Stimulated activated CD8-positive, alpha-beta memory T cell treated with anti-CD3 and anti-CD28 coated beads, Interleukin-15, amount 100 ng/mL, for 24 hours (primary cell): ENCODE measurements around the gene NEB.

ENCODE experiments used
- DNase-seq: peaks from one replicate; pipeline ENCODE4 v3.0.0-alpha.2; 2020; ENCODE audit warnings: low read depth

Gene NEB

GRCh38 chr2:151733771-151734672 is at the start of gene NEB:
Gene NEB, minus strand, starts transcription at chr2:151734476. Its CDS starts 1,320 bp downstream, at chr2:151733156.
- no peak for DNase-seq

GRCh38 chr2:151783133-151783520 is 48.9 kb upstream of the NEB start:
- no peak for DNase-seq

- DNase-seq = no peak
These were observed 48.3 kb upstream of the NEB start for GRCh38 chr2:151782378-151783132.

- no peak for DNase-seq
These were observed 47.4 kb upstream of the NEB start for GRCh38 chr2:151781642-151782041.

GRCh38 chr2:151780938-151781337 is 46.7 kb upstream of the NEB start:
- no peak for DNase-seq

GRCh38 chr2:151777935-151778334 is 43.7 kb upstream of the NEB start:
- DNase-seq = no peak

- no peak for DNase-seq
These were observed 43.2 kb upstream of the NEB start for GRCh38 chr2:151777487-151777886.

- DNase-seq = no peak
These were observed 42.1 kb upstream of the NEB start for GRCh38 chr2:151776367-151776766.

- DNase-seq = no peak
These were observed 40.9 kb upstream of the NEB start for GRCh38 chr2:151775057-151775740.

GRCh38 chr2:151774506-151774905 is 40.2 kb upstream of the NEB start:
- DNase-seq = no peak

- no peak for DNase-seq
These were observed 37.5 kb upstream of the NEB start for GRCh38 chr2:151771599-151772358.

- DNase-seq = no peak
These were observed 36.7 kb upstream of the NEB start for GRCh38 chr2:151770995-151771394.

- no peak for DNase-seq
These were observed 35.3 kb upstream of the NEB start for GRCh38 chr2:151769606-151770005.

- no peak for DNase-seq
These were observed 33.3 kb upstream of the NEB start for GRCh38 chr2:151767536-151767935.

- DNase-seq = no peak
These were observed 32.3 kb upstream of the NEB start for GRCh38 chr2:151766437-151767153.

GRCh38 chr2:151765760-151766410 is 31.6 kb upstream of the NEB start:
- DNase-seq = no peak

GRCh38 chr2:151762694-151763093 is 28.4 kb upstream of the NEB start:
- no peak for DNase-seq

- no peak for DNase-seq
These were observed 27.4 kb upstream of the NEB start for GRCh38 chr2:151761687-151762086.

GRCh38 chr2:151761193-151761592 is 26.9 kb upstream of the NEB start:
- DNase-seq = no peak

- no peak for DNase-seq
These were observed 25.9 kb upstream of the NEB start for GRCh38 chr2:151760139-151760650.
